Lower leg skin (tissue), 3 donors: ENCODE data around the gene NT5DC4.

Experiments used
- CTCF ChIP-seq, 3 donors: fragments of 450-650 bp; IDR thresholded peaks; one replicate each; pipeline ENCODE4 v1.5.1; 2016; ENCODE audit warnings: antibody characterized with exemption in 3 of 3, mild to moderate bottlenecking in 3 of 3, moderate library complexity in 2 of 3
- POLR2A ChIP-seq, 2 donors: fragments of 450-650 bp; IDR thresholded peaks; one replicate each; pipeline ENCODE4 v1.6.1; 2016 to 2017; ENCODE audit warnings: antibody characterized with exemption in 2 of 2, mild to moderate bottlenecking in 1 of 2, moderate library complexity in 1 of 2

DNA sequence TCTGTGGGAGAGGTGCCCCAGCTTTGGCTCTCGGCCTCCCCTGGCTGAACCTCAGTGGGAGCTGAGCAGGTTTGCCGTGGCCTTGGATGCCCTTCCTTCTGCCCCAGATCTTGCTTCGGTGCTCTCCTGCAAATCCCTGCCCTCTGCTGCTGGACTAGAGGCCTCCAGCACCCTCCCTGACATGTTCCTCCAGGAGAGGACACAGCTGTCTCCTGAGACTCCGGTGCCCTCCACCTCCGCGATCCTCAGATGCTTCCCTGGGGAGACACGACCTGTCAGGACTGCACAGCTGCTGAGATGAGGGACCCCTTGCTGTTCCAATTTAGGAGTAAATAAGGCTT, 7.3 kb upstream of the NT5DC4 start:
- no peak for TF ChIP-seq POLR2A (IDR thresholded peaks at IDR 0.05)
- no peak for TF ChIP-seq CTCF (IDR thresholded peaks at IDR 0.05)
